ENCODE results near the gene ELL2.

ELL2 gene

DNA sequence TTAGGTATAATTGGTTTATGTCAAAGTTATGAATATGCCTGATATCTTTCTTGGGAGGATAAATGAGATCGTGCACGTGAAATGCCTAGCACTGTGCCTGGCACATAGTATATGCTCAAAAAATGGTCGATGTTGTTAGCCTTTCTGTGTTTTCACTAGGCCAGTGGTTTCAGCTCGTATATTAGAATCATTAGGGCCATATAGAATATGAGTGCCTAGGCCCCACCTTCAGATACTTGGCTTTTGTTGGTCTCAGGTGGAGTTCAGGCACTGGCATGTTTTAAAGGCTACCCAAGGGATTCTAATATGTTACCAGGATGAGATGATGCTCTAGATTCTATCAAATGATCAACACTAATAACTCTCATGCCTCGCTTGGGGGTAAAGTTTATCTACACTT lies 56.8 kb downstream of the ELL2 start:
- no peak for DNase-seq

DNA sequence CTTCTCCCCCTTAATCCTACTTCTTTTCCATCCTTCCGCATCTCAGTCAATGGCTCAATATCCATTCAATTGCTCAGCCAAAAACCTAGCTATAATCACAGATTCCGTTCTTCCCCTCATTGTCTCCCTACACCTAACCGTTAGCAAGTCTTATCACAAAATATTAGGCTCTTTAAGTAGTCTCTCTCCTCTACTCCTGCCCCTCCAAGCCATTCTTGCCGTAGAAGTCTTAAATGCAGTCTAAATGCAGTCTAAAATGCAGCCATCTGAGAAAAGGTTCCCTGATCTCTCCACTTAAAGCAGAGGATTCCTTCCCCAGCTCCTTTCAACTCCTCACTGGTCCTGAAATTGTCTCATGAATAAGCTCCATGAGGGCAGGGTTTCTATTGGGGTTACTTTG lies 57.8 kb downstream of the ELL2 start:
- DNase-seq = no peak

DNA sequence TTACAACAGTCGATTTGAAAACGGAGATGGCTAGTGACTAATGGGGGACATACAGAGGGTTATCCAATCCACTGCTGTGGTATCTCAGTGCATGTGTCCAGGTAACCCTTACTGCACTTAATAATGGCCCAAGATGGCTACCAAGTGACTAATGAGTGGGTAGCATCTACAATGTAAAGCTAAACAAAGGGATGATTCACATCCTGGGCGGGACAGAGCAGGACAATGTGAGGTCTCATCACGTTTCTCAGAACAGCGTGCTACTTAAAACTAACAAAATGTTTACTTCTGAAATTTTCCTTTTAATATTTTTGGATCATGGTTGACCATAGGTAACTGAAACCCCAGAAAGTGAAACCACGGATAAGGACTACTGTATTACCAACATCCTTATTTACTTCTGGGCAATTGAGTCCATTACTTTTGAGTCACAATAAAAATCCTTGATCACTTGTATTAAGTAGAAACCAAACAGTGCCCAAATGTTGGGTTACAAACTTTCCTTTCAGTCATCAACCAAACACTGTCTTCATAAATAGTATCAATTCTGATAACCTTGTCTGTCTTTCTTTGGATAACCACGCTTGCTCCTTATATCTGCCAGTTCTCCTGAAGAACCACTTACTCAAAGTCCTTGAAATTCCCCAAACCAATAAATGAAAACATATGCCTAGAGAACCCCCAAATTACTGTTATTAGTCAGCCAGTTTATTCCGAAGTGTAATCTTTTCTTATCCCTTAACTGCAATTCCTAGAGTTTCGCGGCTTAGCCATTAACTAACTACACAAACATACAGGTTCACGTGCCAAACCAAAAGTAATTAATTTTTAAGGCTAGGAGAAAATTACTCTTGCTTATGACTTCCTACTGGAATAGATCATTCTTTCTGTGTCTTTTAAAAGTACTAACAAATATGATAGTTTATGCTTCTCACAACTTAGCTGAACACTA lies 59.7 kb downstream of the ELL2 start:
- DNase-seq = peak; percentile 77

DNA sequence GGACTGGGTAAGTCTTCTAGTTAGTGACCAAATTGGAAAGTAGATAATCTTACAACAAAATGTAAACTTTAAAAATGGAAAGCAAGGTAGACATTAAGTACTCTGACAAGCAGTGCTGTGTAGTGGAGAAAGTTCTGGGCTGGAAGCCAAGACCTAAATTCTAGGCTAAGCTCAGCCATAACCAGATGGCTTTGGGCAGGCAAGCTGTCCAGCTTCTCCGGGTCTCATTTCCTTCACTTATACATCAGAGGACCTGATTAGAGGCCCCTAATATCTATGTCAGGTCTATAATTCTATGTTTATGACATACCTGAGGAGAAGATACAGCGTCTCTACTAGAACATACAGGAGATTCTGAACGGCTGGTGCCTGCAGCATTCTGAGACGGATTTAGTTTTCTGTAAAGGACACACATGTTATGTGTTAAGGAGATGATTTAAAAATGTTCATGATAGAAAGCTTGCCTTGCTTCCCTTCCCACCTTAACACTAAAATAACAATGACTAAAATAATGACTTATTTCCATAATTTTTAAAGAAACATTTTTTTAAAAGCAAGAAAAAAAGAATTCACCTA lies 61.2 kb downstream of the ELL2 start:
- peak; percentile 72 for DNase-seq

DNA sequence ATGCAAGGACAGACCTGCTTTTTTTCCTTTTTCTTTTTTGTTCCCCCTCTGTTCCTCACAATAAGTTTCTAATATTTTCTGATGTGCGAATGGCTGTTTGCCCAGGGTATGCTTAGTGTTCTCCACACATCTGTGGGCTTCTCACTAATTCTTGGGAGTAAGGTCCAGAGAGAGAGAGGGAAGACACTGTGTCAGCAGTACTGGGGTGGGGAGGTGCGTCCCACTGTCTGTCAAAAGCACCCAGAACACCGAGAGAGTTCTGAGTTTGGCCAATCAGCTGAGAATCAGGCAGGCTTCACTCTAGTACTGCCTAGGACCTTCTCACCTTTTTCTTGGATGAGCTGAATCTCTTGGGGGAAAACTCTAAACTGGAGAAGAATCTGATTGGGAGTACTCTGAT lies 61.8 kb downstream of the ELL2 start:
- DNase-seq = no peak

DNA sequence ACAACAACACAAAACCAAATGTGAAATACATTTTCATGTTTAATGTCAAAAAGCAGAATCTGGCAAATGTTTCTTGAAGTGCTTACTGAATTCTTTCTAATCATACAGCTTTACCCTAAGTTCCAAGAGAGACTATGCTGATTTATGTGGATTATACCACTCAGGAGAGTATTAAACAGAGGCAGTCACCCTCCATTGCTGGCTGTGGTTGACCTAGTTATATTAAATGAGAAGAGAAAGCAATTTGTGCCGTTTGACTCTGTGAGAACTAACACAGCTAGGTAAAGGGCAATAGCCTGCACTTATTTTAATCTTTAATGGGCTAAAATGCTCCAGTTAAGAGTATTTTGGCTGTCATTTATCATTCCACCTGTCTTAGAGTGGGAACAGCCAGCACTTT lies 62.6 kb downstream of the ELL2 start:
- no peak for DNase-seq

DNA sequence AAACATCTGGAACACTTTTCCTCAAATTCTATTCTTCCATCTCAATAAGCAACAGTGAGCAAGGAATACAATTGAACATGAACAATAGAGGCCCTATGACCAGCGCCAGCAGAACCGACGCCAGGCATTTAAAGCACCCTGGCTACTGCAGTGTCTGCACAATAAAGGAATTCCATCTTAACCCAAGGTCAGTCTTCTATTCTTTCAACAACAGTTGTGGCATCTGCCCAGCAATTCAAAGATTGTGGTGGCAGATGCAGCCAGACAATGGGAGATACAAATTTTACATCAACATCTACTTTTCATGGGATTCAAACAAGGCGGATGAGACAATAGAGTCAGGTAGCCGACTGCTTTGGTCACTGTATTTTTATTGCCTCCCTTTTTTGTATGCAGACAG lies 65.9 kb downstream of the ELL2 start:
- no peak for DNase-seq

DNA sequence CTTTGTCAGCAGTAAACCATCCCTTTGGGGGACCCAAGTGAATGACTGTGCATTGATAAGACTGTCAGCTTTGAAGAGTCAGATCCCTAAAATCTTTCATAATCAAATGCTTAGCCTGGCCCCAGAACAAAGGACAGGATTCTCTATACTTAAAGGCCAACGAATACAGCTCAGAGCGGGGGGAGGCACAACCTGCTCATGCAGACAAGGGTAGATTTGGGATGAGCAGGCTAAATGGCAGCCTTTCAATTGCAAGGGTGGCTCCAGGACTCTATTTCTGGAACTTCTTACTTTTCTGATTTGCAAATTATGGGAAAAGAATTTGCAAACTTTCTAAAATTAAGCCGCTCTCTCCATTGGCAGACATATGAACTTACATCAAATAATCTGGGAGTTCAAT lies 66.4 kb downstream of the ELL2 start:
- DNase-seq = no peak

DNA sequence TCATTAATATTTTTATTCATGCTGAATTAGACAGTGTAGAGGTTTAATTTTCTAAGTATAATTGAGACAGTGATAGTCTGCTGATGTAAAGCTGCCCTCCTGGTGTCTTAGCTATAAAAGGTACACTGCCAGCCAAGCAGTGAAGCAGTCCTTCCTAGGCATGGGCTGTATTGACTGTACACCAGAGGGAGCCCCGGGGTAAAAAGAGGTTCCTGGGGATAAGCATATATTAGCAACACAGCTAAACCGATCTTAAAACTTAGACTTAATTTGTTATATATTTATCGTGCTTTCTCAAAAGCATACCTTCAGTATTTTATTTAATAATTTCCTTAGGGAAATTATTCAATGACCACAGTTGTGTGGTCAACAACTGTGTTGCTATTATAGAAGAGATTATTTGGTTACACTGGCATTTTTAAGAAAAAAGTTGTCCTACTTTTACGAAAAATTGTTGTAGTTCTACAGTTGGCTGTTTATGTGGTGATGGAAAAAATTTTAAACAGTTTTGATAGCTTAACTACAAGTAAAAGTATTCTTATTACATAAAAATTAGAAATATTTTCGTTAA lies 68.8 kb downstream of the ELL2 start:
- peak; percentile 51 for DNase-seq

DNA sequence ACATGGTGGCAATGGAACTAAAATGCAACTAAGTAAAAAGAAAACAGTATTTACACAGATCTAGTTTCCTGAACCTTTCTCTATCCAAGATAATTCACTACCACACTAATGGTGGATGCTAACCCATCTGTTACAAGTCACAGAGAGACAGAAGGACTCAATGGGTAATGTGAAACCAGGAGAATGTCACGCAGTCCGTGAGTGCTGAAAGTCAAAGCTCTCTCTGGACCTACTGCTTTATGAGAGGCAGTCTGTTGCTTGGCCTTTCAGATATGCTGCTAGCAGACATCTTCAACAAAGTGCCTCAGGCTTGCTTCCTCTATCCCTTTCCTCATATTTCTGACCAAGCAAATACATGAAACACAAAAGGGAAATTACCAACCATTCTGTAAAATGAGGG lies 70.2 kb downstream of the ELL2 start:
- DNase-seq = no peak

DNA sequence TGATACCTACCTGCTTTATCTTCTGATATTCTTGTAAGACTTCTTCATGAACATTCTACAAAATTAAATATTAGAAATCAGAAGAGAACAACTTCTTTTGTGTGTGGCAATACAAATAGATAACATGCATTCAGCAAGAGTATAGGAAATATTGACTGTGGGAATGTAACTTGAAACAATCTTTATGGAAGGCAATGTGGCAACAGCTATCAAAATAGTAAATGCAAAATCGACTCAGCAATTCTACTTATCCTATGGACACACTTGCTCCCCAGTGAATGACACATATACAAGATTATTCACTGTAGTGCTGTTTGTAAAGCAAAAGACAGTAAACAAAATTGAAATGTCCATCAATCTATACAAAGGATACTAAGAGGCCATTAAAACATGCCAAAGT lies 72.6 kb downstream of the ELL2 start:
- no peak for DNase-seq

DNA sequence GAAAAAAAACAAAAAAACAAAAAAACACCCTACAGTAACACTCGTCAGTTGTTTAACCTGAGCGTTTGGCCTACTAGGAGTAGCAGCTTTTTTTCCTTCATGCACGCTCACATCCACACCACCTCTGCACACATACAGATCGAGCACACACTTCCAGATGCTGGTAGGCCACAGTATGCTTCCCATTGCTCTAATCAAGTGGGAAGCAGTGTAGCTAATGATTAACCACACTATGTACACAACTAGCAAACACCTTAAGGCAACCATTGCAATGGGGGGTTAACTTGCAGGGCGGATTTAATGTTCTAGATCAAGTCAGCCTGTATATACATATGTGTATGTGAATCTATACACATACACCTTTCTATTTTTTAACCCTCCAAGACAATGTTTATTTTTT lies 73.7 kb downstream of the ELL2 start:
- DNase-seq = no peak

DNA sequence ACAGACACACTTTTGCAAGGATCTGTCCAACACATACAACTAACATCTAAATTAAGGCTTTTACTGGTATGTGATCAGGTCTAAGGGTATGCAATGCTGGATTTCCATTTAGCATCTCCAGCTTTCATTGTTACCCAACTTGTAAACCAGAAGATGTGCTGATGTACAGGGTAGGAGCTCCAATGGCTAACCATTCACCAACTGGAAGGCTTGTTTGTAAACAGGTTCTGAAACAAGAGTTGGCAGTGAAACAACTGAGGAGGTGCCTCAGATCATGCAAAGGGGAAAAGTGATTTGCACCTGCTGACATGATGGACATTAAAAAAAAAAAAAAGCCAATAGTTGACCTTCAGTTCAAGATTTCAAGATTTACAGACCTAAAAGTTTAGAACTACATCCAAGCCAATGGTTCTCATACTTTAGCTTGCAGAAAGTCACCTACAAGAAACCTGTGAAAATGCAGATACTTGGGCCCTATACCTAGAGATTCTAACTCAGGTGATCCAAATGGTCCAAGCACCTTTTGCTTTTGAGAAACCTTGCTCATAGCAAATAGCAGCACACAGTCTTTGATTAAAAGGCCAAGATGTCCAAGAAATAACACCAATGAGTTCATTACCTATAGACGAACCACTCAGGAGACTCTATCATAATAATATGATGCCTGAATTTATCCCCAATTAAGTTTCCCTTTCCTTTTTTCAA lies 75.2 kb downstream of the ELL2 start:
- no peak for DNase-seq

DNA sequence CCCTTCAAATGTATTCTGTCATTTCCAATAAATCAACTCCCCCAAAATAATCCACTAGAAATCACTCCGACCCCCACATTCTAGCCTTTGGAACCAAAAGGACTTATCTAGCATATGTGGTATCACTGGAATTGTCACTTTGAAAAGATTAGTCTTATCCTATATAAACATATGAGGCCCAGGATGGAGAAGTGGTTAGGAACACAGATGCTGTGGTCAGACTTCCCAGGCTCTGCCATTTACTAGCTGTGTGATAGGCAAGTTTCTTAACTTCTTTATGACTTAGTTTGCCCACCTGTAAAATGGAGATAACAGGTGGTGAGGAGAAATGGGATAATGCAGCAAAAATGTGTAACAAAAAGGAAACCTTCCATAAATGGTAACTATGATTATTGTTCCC lies 77.1 kb downstream of the ELL2 start:
- no peak for DNase-seq

DNA sequence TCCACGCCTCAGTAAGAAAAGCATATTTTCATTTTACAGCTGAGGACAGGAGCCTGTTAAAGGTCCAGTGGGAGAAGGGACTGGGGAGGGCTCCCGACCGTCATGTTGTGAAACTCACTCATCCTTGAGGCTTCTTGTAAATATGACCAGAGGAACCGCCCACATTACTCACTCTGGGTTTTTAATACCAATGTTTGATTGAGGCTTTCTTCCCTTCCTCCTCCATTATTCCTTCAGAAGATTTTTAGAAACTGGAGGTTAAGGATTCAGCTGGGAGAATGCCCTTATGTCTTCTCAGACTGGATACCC lies 77.7 kb downstream of the ELL2 start:
- peak; percentile 56 for DNase-seq

DNA sequence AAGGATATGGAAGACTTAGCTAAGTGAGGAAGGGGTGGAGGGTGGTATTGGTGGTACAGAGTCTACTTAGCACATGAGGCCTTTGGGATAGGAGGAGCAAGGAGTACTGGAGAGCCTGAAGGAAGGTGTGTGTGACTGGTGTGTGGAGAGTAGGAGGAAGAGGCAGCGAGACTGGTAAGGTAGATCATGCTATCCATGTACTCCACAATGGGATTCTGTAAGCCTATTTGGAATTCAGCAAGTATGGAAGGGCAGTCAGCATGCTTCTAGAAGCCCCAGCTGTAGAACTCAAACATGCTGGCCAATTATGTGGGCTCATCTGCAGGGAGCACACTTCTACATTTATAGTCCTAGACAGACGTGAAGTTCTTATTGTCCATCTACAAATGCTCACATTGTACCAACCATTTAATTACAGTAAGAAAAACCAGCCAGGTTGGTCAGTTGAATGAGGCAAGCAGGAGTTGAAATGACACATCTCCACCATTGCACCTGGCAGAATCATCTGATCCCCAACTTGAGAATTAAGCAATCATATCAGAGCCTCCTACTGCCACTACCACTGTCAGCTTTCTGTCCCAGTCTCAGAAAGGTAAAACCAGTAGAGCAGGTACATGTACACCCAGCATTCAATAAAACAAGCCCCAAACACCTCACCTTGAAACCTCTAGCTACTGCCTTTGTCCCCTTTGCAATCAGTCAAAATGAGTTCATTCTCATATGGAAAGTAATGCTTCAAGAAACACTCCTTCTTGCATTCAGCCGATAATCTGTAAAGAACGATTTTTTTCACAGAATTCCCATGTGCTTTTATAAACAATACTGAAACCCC lies 78.2 kb downstream of the ELL2 start:
- DNase-seq = no peak

DNA sequence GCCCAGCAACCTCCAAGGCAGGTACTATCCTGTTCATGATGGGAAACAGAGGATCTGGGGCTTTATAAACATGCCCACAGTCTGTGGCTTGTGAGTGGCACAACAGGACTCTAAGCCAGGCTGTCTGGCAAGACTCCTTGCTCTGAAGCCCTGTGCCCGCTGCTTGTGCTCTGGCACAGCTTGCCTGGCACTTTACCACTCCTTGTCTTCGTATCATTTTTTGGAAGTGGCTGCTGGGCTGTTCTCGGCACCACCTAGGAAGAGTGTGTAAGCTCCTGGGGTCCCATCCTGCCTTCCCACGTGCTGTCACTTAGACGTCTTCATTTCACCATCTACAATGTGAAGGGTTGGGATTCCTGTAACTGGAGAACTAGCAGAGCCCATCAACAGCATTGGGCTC lies 79.8 kb downstream of the ELL2 start:
- no peak for DNase-seq

DNA sequence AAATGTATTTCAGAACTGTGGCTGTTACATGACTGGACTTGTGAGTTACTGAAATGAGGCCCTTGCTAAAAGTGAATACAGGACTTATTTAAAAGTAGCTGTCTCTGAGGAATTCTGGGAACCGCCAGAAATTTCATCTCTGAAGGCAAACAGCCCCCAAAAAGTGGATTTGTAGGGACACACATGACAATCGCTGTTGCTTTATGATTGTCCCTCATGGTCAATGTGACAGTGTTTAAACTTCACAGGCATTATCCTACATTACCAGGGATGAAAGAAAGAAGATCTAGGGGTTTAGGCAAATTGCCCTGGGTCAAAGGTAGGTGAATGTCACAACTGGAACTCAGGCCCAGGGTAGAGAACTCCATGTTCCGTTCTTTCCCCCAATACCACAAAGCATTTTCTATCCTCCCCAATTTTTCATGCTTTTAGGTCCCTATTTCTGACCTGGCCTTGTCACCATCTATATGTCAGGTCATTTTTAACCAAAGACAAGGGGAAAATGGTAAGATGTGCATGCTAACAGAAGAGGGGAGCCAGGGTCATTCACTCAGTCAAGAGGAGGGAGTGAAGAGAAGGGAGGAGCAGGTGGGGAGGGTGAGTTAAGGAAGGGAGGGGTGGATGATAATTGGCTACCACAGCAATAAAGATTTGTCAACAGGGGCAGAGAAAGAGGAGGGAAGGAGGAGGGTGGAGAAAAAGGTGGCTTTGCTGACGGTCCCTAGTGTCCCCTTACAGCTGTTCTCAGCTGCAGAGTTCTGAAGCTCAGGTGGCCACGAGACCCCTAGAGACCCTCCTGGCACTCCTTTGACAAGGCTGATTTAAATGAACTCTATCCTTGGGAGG lies 81.3 kb downstream of the ELL2 start:
- DNase-seq = no peak

DNA sequence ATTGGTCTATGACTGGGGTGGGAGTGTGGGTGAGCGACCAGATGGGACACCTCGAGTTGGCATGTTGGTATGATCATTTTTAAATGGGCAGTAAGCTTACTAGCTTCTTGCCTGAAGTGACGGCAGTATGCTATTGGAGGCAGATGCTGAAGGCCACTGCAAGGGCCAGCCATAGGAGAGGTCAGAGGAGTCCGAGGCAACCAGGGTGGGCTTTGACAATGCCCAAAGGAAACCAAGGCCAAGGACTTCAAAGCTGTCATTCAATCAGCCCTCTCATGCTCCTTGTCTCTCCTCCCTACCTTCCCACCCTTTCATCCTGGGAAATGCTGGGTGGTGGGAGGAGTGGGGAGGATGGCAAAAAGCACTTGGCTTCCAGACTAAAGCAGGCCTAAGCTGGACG lies 82.0 kb downstream of the ELL2 start:
- no peak for DNase-seq

DNA sequence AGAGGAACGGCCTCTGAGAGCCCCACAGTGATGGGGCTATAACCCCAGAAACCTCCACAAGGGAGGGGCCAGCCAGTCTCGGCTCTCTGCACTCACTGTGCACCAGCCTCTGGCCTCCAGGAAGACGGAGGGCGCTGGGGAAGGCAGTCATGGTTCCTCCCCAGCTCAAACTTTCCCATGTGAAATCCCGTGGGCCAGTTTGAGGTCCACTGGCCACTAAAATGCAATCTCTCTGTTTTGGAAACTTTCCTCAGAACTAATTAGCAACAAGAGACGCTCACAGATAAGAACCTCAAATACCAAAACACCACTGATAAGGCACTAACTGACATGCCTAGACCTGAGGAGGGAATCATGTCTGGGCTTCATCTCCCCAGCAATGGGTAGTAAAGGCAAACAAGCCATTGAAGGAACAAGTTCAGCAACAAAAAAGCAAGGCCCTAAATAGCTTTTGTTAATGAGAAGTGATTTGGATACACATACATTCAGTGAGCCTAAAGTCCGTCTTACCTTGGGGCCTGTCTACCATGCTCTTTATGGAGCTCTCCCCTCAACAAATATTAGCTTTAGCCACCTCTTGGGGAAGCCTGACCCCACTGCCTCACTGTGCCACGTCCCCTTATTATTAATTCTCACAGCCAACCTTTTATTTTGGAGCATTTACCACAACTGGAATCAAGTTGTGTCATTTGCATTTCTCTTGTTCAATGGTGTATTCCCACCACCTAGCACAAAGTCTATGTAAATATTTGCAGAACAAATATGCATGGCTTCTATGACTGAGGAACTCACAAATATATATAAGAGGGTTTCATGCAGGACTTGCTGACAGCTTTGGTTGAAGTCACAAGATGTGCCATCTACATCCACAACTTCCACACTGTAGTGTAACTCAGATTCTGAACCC lies 83.0 kb downstream of the ELL2 start:
- no peak for DNase-seq

DNA sequence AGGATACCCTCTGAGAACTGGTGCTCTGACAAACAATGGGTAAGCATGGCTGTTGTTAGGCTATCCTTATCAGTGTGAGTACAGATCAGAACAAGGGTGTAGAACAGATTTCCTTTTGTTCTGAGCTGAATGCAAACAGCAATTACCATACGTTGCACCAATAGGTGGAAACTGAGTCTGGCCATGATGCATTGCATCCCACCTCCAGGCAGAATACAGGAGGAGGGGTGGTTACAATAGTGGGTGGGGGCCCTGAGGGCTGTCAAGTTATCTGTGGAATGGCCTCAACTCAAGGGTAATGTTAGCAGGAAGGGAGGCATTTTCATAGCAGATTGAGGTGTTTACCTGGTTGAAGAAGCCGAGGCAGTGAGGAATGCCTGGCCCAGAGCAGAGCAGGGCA lies 84.9 kb downstream of the ELL2 start:
- no peak for DNase-seq
